GM04504 (cell line): Measurements from ENCODE around the gene CCDC171.
A peak's percentile ranks its signal among the peaks of the same experiment; 100 is the strongest.

Source experiments
- DNase-seq: peaks from one replicate; pipeline ENCODE4 v3.0.0-alpha.2; 2012; ENCODE audit warnings: low read depth

The CCDC171 gene

DNA sequence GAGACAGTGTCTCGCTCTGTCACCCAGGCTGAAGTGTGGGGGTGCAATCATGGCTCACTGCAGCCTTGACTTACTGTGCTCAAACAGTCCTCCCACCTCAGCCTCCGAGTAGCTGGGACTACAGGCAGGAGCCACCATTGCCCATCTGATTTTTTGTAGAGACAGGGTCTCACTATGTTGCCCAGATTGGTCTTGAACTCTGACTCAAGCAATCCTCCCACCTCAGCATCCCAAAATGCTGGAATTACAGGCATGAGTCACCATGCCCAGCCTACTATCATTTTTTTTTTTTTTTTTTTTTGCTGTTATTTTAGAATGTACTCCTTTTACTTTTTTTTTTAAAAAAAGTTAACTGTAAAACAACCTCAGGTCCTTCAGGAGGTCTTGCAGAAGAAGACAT is 449.0 kb downstream of the CCDC171 start:
- no peak for DNase-seq

DNA sequence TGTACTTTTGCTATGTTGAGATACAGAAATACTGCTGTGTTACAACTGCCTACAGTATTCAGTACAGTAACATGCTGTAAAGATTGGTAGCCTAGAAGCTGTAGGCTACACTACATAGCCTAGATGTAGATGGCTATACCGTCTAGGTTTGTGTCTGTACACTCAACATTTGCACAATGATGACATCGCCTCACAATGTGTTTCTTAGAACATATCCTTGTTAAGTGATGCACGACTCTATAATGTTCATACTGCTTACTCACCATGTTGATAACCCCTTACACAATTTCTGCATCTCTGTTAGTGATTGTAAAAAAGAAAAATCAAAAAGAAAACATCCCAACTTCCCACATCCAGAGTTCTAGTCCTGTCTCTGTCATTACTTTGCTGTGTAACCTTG is 450.0 kb downstream of the CCDC171 start:
- DNase-seq, result no peak

DNA sequence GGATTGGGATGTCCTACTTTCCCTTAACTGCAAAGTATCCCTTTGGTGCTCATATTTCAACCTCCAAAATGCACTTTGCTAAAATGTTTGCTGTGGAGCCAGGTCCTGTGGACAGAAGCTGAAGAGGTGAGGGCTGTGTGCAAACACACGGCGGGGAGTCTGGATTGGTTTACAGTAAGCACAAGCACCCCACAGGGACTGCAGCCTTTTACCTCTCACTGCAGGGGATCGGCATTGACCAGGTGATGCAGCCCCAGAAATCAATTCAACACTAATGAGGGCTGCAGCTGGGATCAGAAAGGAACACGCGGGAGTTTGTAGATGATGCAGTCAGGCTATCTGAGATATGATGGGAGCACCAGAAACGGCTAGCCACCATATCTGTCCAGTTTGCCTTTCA is 450.9 kb downstream of the CCDC171 start:
- DNase-seq, result no peak

DNA sequence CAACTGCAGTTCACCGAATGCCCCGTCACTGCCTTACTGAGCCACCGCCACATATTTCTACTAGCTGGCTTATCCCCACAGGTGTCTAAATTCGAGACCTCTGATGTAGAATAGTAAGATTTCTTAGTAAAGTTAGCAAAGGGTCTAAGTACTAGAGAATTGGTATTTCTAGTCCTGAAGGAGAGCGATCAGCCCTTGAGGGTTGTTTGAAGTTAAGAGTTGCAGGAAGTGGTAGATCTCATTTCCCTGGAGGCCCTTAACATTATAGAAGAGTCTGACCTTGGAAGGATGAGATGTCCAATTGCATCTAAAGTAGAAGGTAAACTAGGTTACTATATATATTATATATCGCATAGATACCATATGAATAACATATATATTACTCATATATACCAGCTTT is 451.8 kb downstream of the CCDC171 start:
- DNase-seq, result no peak

DNA sequence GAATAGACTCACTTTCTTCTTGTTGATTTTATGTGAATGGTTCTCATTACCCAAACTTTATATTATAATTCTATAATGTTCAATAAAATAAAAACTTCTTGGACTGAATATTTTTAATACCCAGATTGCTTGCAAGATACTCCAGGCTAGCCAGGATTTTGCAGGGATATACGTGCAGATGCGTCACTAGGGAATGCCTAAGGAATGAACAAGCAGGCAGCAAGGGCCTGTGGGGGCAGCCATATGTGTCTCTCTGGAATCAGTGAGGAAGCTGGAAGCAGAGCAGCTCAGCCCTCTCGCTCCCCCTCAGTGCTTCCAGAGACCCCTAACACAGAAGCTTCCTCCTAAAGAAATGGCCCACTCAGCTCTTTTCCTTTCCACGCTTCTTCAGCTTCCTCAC is 457.4 kb downstream of the CCDC171 start:
- no peak for DNase-seq

DNA sequence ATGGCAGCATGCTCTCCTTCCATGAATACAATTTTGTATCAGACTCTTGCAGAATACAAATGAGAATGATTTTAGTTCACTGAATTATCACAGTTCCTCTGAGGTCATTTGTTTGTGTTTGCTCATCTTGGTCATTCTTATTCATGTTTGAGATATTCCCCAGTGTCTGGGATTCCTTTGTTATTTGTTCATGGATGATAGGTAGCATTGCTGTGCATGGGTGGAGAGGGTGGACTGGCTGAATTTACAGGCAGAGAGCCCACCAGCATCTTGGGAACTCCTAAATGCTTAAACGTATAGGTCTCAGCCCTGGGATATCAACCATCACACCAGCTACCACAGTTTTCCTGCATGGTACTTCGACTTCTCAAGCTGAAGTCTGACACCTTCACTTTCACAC is 459.8 kb downstream of the CCDC171 start:
- no peak for DNase-seq

DNA sequence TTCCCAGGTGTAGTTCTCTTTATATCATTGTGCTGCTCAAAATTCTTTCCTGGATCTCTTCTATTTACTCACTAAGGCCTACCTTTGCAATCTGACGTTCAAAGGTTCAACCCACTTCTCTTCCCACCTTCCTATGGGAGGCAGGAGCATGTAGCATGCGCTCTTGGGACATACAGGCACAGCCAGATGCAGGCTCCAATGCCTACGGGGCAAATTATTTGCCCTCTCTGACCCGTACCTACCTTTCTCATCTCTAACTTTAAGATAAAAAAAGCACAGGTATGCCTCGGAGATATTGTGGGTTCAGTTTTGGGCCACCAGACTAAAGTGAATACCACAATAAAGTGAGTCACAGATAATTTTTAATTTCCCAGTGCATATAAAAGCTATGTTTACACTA is 460.5 kb downstream of the CCDC171 start:
- DNase-seq, result no peak

DNA sequence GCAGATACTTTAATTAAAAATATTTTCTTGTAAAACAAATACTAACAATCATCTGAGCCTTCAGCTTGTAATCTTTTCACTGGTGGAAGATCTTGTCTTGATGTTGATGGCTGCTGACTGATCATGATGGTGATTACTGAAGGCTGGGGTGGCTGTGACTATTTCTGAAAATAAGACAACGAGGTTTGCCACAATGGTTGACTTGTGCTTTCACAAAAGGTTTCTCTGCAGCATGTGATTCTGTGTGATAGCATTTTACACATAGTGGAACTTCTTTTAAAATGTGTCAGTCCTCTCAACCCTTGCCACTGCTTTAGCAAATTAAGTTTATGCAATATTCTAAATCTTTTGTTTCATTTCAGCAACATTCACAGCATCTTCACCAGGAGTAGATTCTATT is 461.0 kb downstream of the CCDC171 start:
- no peak for DNase-seq

DNA sequence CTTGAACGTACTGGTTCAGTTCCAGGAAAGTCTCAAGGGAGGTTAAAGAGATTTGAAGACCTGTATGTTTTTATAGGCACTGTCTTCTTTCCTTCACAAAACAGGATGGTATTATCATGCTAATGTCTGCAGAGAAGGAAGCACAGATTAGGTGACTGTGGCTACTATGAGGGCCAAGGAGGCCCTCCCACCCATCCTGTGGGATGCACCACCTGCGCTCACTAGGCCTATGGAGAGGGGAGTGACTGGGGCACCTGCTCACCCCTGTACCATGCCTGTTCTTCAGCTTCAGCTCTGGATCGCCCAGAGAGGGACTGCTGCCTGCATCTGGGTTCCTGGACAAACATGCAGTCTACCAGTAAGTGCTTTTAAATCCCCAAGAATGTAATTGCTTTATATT is 469.4 kb downstream of the CCDC171 start:
- no peak for DNase-seq

DNA sequence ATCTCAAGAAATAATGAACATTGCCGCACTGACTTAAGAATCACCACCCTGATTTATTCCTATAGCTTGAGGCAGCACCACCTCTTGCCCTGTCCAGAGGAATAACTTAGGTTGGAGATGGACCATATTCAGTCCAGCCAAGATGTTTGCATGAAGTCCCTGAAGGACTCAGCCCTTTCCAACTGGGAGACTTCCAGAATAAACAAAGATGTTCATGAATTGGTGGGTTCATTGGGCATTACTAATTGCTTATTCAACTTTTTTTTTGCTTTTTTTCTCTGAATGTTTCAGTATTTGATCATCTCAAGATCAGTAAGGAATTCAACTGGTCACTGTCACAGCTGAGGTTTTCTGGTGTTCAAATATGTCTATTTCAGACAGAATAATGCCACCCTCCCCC is 470.6 kb downstream of the CCDC171 start:
- DNase-seq, result peak; percentile 37
